Pulmonary artery endothelial cell (primary cell): ENCODE results near the gene GLOD4. TPM values are rescaled to one million over a fixed set of nuclear protein-coding genes. Genes with fewer than 3 reads are reported as not detected.

ENCODE experiments used
- DNase-seq: peaks from one replicate; pipeline ENCODE4 v3.0.0-alpha.2; 2011; ENCODE audit warnings: low read depth, low spot score
- total RNA-seq: library from RNA; depleted of rRNA; stranded (reverse); fragments of >200 nt; gene quantifications from 2 replicates; pipeline ENCODE4 v1.2.3, GENCODE V29; 2014

GLOD4 gene
- total RNA-seq, 1 donor from 2014 or later, result 68.8 TPM

DNA sequence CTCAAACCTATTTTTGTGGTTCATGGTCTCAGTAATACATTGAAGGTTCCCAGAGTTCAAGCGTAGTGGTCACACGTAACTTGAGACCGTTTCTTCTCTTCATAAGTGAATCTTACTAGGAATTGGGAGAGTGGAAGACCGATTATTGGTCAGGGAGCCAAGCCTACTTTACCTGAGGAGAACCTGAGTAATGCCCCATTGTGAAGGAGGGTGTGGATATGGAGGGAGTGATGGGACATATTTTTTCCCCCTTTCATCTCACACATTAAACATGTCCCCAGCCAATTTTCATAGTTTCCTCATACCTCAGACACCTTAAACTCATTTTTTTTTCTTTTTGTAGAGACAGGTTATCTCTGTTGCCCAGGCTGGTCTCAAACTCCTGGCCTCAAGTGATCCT, 38.9 kb downstream of the GLOD4 start:
- DNase-seq, result no peak

- no peak for DNase-seq
These were observed 39.8 kb downstream of the GLOD4 start for GRCh38 chr17:742147-742793.

- DNase-seq, result no peak
These were observed 41.7 kb downstream of the GLOD4 start for GRCh38 chr17:740240-741017.

DNA sequence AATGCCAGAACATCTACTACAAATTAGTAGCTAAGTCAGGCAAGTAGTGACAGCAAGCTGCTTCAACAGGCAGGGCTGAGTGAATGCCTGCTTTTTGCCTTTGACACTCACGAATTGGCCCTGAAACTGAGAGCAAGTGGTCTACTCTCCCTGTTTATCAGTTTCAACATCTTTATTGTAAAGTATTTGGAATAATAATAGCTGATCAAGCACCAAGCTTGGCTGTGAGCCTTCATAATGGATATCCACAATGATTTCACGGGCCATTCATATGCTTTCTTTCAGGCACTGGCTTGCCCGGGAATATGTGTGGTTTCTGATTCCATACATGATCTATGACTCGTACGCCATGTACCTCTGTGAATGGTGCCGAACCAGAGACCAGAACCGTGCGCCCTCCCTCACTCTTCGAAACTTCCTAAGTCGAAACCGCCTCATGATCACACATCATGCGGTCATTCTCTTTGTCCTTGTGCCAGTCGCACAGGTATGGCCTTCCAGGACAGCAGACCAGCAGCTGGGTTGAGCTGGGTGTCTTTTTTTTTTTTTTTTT, 44.4 kb downstream of the GLOD4 start:
- no peak for DNase-seq

- no peak for DNase-seq
These were observed 48.3 kb downstream of the GLOD4 start for GRCh38 chr17:733743-734142.

DNA sequence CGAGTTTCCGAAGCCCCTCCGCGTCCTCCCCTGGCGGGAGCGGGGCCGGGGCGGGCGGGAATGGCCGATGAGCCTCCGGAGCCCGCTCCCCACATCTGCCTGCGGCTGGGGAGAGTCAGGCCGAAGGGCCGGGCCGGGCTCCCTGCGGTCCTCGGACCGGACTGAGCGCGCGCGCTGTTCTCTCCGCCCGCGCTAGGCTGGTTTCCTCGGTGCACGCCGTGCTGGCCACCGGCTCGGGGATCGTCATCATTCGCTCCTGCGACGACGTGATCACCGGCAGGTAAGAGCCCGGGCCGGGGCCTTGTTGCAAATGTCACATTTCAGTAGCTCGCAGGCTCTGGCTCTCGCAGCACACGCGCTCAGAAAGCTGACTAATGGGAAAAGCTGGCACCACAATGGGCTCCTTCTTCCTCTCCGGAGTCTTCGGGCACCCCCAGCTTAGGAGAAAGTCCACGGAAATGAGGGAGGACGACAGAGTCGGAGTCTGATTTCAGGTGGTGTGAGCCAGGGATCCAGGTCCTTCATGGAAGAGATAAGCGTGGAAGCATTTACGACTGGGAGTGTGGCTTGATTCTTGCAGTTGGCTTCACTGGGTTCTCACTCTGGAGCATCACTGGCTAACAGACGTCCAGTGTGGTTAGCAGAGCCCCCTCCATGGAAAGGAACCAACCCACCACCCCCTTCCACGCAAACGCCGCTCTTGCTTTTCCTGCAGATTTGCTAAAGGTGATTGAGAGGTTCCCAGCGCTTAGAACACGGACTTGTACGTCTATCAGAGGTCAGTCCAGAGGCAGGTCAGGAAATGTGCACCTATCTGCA, 49.0 kb downstream of the GLOD4 start:
- no peak for DNase-seq

- DNase-seq, result no peak
These were observed 49.8 kb downstream of the GLOD4 start, which contains the start of gene TLCD3A for GRCh38 chr17:732067-732901. TLCD3A (plus strand) TSS chr17:732596; CDS start chr17:732648, 52 bp downstream.

DNA sequence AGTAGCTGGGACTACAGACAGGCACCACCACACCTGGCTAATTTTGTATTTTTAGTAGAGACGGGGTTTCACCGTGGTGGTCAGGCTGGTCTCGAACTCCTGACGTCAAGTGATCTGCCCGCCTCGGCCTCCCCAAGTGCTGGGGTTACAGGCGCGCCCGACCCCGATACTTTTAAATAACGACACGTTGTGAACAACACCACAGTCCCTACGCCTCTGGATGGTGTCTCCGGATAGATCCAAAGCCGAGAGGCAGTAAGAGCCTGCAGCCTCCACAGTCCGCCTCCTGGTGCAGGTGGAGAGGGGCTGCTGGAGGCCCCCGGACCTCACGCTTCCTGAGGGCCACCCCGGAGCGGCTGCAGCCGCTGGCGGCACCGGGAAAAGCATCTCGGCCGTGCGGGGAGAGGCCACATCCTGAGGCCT, 50.4 kb downstream of the GLOD4 start:
- no peak for DNase-seq

DNA sequence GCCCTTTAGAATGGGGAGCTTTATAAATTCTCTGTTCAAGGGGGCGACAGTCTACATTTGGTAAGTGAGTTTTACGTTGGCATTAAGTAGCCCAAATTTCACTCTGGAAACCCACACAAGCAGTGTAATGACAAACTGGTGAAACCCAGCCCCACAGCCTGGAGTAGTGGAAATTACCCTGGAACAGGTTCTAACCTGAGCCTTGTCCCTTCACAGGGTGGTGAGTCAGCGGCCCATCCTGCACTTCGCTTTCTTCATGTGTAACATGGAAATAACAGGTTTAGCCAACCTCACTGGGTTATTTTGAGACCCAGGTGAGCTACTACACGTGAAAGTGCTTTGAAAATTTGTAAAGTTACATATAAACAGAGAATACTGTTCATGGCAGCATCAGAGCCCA, 53.2 kb downstream of the GLOD4 start:
- no peak for DNase-seq

DNA sequence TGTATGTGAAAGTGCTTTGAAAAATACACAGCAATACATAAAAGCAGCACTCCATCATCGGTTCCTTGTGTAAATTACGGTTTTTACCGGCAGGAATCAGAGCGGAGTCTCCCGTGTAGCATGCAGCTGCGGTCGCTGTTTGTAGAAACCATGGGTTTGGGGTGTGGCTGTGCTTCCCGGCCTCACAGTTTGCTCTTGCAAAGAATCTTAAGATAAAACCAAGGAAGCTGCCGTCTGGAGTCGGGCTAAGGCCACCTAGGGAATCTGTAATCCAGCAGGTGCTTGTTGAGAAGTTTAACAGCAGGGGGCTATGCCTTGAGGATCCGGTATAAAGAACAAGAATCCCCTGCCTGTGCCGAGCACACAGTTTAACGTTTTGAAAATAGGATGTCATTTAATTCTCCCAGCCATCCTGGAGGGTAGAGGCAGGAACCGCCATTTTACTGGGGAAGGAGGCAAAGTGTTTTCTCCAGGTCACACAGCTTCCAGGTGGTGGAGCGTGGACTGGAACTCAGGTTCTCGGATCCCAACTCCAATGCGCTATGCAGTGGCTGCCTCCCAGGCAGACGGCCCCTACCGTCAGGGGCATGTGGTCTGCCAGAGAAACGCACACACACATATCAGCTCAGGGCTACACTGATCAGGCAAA, 55.7 kb downstream of the GLOD4 start:
- no peak for DNase-seq

GRCh38 chr17:725746-726145, 56.3 kb downstream of the GLOD4 start:
- DNase-seq, result no peak

- DNase-seq, result no peak
These were observed 57.0 kb downstream of the GLOD4 start for GRCh38 chr17:725084-725483.

DNA sequence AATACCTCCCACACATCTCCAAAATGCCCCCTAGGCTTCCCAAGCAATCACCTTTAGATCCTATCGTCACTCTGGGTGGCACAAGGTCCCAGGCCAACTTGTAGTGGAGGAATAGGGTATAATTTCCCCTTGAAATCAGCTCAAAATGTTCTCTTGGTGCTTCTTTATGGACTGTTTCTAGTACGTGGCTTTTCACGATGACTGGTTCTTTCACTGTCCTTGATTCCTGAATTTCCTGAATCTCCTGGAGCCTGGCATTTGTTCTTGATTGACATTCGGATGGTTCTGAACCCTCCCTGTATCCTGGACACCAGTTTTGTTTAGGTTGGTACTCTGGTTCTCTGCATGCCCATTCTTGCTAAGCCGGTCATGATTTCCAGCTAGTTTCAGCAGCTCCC, 60.5 kb downstream of the GLOD4 start:
- DNase-seq, result no peak

GRCh38 chr17:720706-721539, 61.2 kb downstream of the GLOD4 start:
- no peak for DNase-seq

- no peak for DNase-seq
These were observed 64.0 kb downstream of the GLOD4 start for GRCh38 chr17:718075-718474.
